Activated CD8-positive, alpha-beta T cell treated with anti-CD3 and anti-CD28 coated beads for 36 hours (primary cell): ENCODE data around the gene DCLK2. TPM values are rescaled to one million over a fixed set of nuclear protein-coding genes. Genes with fewer than 3 reads are reported as not detected.
"Not testable (repeated sequence)": the region's sequence is repeated elsewhere in the genome, so short reads cannot be mapped to it uniquely, and the experiment has no call there.

ENCODE experiments used
- ATAC-seq: fragments of 200-7000 bp; cut with Tn5 transposase; one replicate; pipeline ENCODE4 v1.10.0; 2021; ENCODE audit warnings: mild to moderate bottlenecking, moderate library complexity
- CTCF ChIA-PET: fragments of 350-600 bp; sonication (Branson Sonifier 250); formaldehyde crosslinking; loops from one replicate; lab custom pipeline; 2021; ENCODE audit warnings: antibody characterized with exemption; lab: Charles Lee
- POLR2A ChIA-PET: fragments of 350-600 bp; sonication (Branson Sonifier 250); formaldehyde crosslinking; loops from one replicate; lab custom pipeline; 2021; ENCODE audit warnings: antibody characterized with exemption; lab: Charles Lee
- DNase-seq: peaks from one replicate; pipeline ENCODE4 v3.0.0-alpha.2; 2020
- H3K27ac Mint-ChIP-seq: one replicate; pipeline ENCODE4 v1.8.0; 2021; ENCODE audit warnings: mild to moderate bottlenecking, mixed read lengths
- H3K27me3 Mint-ChIP-seq: one replicate; pipeline ENCODE4 v1.8.0; 2021; ENCODE audit warnings: mixed read lengths
- H3K36me3 Mint-ChIP-seq: one replicate; pipeline ENCODE4 v1.8.0; 2021; ENCODE audit warnings: low read depth, mixed read lengths
- H3K4me1 Mint-ChIP-seq: one replicate; pipeline ENCODE4 v1.8.0; 2021; ENCODE audit warnings: low read depth, mixed read lengths
- H3K4me3 Mint-ChIP-seq: one replicate; pipeline ENCODE4 v1.8.0; 2021; ENCODE audit warnings: mild to moderate bottlenecking, moderate library complexity, mixed read lengths
- H3K9me3 Mint-ChIP-seq: one replicate; pipeline ENCODE4 v1.8.0; 2021; ENCODE audit warnings: mixed read lengths
- intact Hi-C: fragments of 100-400 bp; cut with micrococcal nuclease; formaldehyde crosslinking; loops from one replicate; pipeline ENCODE4 v1.10.0; 2022
- total RNA-seq, 2 experiments: library from RNA; stranded (reverse); gene quantifications; one replicate each; pipeline ENCODE4 v1.2.3, GENCODE V29; 2021
- TF ChIP-seq, protein P1 (sequence below): fragments of 200-600 bp; IDR thresholded peaks from one replicate; pipeline ENCODE4 v1.8.0; 2022; ENCODE audit warnings: antibody characterized with exemption, mild to moderate bottlenecking

The DCLK2 gene
- total RNA-seq, 2 experiments from 2014 or later = not detected

GRCh38 chr4:150160473-150160872, 82.2 kb downstream of the DCLK2 start:
- CTCF ChIA-PET = no interaction called here
- H3K9me3 Mint-ChIP-seq = no peaks in the 10 kb centered on the region
- DNase-seq (no peak), ATAC-seq (no peak)
- H3K4me3 Mint-ChIP-seq = no peak overlapping the region
- H3K36me3 Mint-ChIP-seq = no peaks in the 10 kb centered on the region
- TF ChIP-seq, protein P1, sequence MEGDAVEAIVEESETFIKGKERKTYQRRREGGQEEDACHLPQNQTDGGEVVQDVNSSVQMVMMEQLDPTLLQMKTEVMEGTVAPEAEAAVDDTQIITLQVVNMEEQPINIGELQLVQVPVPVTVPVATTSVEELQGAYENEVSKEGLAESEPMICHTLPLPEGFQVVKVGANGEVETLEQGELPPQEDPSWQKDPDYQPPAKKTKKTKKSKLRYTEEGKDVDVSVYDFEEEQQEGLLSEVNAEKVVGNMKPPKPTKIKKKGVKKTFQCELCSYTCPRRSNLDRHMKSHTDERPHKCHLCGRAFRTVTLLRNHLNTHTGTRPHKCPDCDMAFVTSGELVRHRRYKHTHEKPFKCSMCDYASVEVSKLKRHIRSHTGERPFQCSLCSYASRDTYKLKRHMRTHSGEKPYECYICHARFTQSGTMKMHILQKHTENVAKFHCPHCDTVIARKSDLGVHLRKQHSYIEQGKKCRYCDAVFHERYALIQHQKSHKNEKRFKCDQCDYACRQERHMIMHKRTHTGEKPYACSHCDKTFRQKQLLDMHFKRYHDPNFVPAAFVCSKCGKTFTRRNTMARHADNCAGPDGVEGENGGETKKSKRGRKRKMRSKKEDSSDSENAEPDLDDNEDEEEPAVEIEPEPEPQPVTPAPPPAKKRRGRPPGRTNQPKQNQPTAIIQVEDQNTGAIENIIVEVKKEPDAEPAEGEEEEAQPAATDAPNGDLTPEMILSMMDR = no peak
- H3K27me3 Mint-ChIP-seq = no peaks in the 10 kb centered on the region
- no peaks in the 10 kb centered on the region for H3K4me1 Mint-ChIP-seq
- intact Hi-C loops = no loop called here
- POLR2A ChIA-PET = no interaction called here
- no peak overlapping the region for H3K27ac Mint-ChIP-seq

DNA sequence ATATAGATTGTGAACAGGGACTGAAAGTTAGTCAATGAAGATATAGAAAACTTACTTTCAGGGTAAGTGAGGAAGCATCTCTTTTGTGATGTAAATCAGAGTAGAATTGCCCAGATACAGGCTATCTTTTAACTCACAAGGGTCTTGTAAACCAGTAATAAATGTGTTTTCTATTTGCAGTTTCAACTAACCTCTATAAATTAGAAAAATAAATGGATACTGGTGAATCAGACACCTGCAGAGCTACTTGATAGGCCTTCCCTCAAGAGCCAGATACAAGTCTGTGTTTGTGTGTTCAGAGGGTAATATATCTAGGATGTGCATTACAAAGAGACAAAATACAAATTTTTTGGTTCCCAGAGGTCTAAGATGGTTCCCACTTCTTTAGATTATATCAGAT, 82.9 kb downstream of the DCLK2 start:
- TF ChIP-seq, protein P1 = no peak
- Mint-ChIP-seq H3K27me3 (no peaks in the 10 kb centered on the region), H3K4me1 (no peaks in the 10 kb centered on the region), H3K9me3 (no peaks in the 10 kb centered on the region), H3K27ac (no peak overlapping the region), H3K4me3 (no peak overlapping the region), H3K36me3 (no peaks in the 10 kb centered on the region)
- ATAC-seq (no peak), DNase-seq (no peak)
- intact Hi-C loops = no loop called here
- POLR2A ChIA-PET = no interaction called here
- CTCF ChIA-PET = no interaction called here

- intact Hi-C loops, H3K9me3 Mint-ChIP-seq, POLR2A ChIA-PET, H3K4me3 Mint-ChIP-seq, H3K4me1 Mint-ChIP-seq, H3K36me3 Mint-ChIP-seq, H3K27me3 Mint-ChIP-seq, DNase-seq, H3K27ac Mint-ChIP-seq, CTCF ChIA-PET, ATAC-seq: not testable (repeated sequence)
These were observed 83.8 kb downstream of the DCLK2 start for GRCh38 chr4:150162020-150162419.

GRCh38 chr4:150164055-150164454, 85.8 kb downstream of the DCLK2 start:
- TF ChIP-seq, protein P1 = no peak
- ChIA-PET CTCF (interaction anchor here (1.2 kb wide), 1 partner anchor 53 kb away, joined by 3 read pairs; no protein-coding TSS in a partner anchor), POLR2A (no interaction called here)
- Mint-ChIP-seq H3K4me3 (no peak overlapping the region), H3K36me3 (no peaks in the 10 kb centered on the region), H3K27ac (no peak overlapping the region), H3K27me3 (no peaks in the 10 kb centered on the region), H3K4me1 (no peaks in the 10 kb centered on the region), H3K9me3 (no peaks in the 10 kb centered on the region)
- no peak for ATAC-seq
- no peak for DNase-seq
- intact Hi-C loops = no loop called here

DNA sequence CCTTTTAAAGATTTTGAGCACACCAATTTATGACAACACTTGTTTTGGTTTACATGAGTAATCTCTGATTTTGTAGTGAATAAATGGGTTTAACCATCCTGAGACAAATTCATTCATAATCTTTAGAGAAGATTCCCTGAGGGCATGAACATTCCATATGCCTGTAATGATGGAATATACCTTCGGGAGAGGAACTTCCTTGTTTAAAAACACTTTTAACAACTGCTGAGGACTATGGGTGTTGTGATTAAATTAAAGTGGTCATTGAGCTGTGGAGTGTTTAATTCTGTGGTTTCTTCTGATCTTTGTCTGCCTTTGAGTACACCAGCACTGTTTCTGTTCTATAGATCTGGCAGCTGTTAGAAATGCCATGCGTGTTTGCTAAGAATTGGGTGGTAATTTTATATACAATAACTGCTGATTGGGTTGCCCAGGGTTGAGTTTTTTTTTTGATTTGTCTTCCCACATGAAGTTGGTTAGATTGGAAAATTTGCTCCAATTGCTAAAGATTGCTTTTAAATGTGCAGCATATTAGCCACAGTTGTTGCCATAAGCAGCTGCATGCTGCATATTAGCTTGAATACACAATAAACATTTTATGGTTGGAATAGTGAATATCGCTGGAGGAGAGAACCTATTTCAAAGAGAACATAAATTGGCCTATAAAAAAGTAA, 86.8 kb downstream of the DCLK2 start:
- Mint-ChIP-seq H3K27ac (no peak overlapping the region), H3K4me1 (no peaks in the 10 kb centered on the region), H3K9me3 (no peaks in the 10 kb centered on the region), H3K36me3 (no peaks in the 10 kb centered on the region), H3K4me3 (no peak overlapping the region), H3K27me3 (no peaks in the 10 kb centered on the region)
- ATAC-seq = no peak
- POLR2A ChIA-PET = interaction anchor here (0.7 kb wide), 1 partner anchor 1330 kb away, joined by 3 read pairs; no protein-coding TSS in a partner anchor
- DNase-seq = no peak
- TF ChIP-seq, protein P1 = no peak
- intact Hi-C loops = no loop called here
- CTCF ChIA-PET = no interaction called here
